ENCODE results near the gene IQCE. TPM values are rescaled to one million over a fixed set of nuclear protein-coding genes. Genes with fewer than 3 reads are reported as not detected.

Gene IQCE
- total RNA-seq (2014; rRNA removed; shearing (Covaris generic)): 22.3 and 26.2 TPM in 2 replicates
- polyA plus RNA-seq (2015; cell fraction: cytosol; rRNA removed): 24.4 and 34.3 TPM in 2 replicates
- 33.8 and 55.8 TPM in 2 replicates for polyA plus RNA-seq (2015; cell fraction: nucleus; rRNA removed)

DNA sequence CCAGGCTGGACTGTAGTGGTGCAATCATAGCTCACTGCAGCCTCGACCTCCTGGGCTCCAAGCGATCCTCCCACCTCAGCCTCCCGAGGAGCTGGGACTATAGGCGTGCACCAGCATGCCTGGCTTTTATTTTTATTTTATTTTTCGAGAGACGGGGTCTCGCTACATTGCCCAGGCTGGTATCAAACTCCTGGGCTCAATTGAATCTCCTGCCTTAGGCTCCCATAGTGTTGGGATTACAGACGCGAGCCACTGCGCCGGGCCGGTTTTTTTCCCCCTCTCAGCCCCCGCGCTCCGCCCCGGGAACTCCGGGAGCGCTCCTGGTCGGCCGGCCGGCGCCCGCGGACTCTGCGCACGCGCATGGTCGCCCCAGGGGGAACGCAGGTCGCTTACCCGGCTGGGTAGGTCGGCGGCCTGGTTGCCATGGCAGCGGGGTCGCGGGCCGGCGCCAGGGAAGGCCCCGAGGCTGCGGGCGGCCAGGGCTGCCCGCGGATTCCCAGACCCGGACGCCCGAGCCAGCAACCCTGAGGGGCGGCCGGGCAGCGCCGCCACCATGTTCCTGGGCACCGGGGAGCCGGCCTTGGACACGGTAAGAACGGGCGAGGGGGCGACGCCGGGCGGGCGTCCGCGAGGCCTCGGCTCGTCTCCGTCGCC lies at the start of gene IQCE:
Gene IQCE (plus strand): TSS at position 351 of the 654 bp plus-strand sequence. CDS start 203 bp downstream, at position 554.
- in situ Hi-C loops (cut with HindIII; ENCODE audit: low pct_unique_long_range_greater_than_20kb, low sequenced_read_pairs): no loop called here
- peak; percentile 93 for DNase-seq (ENCODE audit: low read depth, low spot score)

DNA sequence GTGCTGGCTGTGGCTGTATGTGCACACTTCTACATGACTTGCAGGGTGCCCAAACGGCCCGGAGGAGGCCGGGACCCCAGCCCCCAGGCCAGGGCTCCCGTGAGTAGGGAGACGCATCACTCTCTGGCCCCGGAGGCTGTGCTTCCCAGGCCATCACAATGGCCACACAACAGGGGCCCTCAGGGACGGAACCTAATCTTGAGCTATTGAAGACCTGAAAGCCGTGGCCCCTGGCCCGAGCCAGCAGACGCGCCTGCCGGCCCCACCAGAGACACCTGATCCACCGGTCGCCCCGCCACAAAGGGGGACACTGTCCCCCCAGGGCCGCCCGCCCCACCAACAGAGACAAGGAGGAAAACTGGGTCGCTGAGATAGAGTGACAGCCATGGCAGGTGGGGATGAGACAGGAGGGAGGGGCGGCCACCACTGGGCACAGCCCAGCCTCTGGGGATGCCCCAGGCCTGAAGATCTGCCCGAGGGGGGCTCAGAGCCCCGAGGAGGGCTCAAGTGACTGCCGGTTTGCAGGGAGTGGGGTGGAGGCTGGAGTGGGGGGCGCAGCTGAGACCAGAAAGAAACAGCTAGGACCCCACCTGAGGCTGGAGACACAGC lies 49.4 kb upstream of the IQCE start:
- DNase-seq (ENCODE audit: low read depth, low spot score): no peak
- in situ Hi-C loops (cut with HindIII; ENCODE audit: low pct_unique_long_range_greater_than_20kb, low sequenced_read_pairs): no loop called here

DNA sequence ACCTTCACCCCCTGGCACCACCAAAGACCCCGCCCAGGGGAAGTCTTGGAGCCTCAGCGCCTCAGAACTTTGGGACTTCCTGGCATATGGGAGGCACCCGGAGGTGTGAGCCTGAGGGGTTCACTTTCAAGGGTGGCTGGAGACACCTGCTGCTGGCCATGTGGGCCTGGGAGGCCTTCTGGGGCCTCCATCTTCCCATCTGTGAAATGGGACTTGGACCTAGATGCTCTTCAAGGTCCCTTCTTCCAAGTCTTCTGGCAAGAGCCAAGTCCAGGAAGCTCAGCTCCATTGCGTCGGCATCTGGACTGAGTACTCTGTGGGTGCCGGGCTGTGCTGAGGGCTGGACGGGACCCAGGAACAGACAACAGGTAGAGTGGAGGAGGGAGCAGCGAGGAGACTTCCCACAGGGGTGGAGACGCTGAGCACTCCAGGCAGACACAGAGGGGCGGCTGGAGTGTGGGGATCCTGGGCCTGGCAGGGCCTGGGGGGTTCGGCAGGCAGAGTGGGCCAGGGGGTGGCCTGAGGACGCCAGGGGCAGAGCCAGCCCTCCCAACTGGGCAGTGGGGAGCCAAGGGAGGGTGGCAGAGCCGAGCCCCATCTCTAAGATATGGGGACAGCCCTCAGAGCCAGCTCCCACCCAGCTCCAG lies 48.5 kb upstream of the IQCE start:
- in situ Hi-C loops (cut with HindIII; ENCODE audit: low pct_unique_long_range_greater_than_20kb, low sequenced_read_pairs): no loop called here
- no peak for DNase-seq (ENCODE audit: low read depth, low spot score)

GRCh38 chr7:2510909-2511768 lies 47.6 kb upstream of the IQCE start:
- in situ Hi-C loops (cut with HindIII; ENCODE audit: low pct_unique_long_range_greater_than_20kb, low sequenced_read_pairs): no loop called here
- DNase-seq (ENCODE audit: low read depth, low spot score): no peak

DNA sequence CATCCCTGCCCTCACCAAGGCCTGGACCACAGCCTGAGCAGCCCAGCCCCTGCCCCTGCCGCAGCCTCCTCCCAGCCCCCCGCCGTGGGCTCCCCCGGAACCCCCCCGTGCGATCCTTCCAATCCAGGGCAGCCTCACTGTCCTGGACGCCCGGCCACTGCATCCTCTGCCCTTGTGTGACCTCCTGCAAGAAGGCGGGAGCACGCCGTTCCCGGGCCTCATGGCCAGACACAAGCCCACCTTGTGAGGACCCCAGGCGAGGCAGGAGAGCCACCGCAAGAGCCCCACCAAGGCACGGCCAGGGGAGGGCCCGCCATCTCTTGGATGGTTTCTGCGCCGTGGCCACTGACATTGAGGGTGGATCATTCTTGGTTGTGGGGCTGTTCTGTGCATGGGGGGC lies 47.0 kb upstream of the IQCE start:
- in situ Hi-C loops (cut with HindIII; ENCODE audit: low pct_unique_long_range_greater_than_20kb, low sequenced_read_pairs): no loop called here
- no peak for DNase-seq (ENCODE audit: low read depth, low spot score)

DNA sequence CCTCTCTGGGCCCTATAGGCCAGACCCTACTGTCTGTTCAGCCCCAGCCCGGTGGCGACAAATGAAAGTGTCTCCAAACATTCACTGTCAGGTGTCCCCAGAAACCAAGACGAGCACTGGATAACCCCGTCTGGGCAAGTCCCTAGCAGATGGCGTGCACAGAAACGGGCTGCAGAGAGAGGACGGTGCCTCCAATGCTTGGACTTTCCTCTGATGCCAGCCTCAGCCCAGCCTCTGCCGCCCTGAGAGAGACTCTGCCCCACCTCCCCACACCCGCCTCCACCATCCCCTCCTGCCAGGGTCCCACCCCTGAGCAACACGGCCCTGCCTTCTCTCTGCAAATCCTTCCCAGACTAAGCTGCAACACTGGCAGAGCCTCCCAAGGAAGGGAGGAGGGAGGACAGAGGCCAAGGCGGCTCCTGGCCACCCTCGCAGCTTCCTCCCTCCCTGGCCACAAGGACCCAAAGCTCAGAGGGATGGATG lies 46.6 kb upstream of the IQCE start:
- in situ Hi-C loops (cut with HindIII; ENCODE audit: low pct_unique_long_range_greater_than_20kb, low sequenced_read_pairs): no loop called here
- DNase-seq (ENCODE audit: low read depth, low spot score): no peak

DNA sequence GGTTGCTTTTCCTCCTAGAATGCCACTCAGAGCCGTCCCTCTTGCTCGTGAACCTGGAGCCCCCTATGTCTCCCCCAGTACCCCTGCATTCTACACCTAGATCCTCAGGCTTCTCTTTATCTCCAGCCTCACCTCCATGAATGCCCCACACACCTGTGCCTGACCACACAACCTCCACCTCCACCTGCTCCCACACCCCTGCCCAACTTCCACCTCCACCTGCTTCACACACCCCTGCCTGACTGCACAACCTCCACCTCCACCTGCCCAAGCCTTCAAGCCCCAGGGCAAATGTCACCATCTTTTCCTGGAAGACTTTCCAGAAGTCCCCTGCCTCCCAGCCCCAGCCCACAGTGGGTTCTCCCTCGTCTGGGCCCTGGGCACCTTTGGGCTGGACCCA lies 46.1 kb upstream of the IQCE start:
- DNase-seq (ENCODE audit: low read depth, low spot score): no peak

DNA sequence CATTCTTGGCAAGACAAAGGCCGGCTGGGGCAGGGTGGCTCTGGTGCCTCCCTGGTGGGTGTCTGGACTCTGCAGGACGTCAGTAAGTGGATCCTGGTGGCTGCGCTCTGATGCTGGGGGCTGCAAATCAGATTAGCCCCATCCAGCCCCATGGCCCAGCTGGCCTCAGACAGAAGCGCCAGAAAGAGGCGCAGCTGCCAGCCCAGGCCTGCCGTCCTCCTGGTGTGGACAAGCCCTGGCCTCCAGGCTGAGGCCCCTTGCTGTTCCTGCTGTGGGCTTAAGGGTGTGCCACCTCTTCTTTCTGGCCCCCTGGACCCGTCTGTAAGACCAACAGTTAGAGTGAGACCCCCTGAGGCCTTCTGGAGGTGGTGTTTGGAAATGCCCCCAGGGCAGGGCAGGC lies 45.1 kb upstream of the IQCE start:
- in situ Hi-C loops (cut with HindIII; ENCODE audit: low pct_unique_long_range_greater_than_20kb, low sequenced_read_pairs): no loop called here
- DNase-seq (ENCODE audit: low read depth, low spot score): no peak

More for the DNA sequence above, 46.1 kb upstream of the IQCE start:
- in situ Hi-C loops (cut with HindIII; ENCODE audit: low pct_unique_long_range_greater_than_20kb, low sequenced_read_pairs): no loop called here

- DNase-seq (ENCODE audit: low read depth, low spot score): no peak
- in situ Hi-C loops (cut with HindIII; ENCODE audit: low pct_unique_long_range_greater_than_20kb, low sequenced_read_pairs): no loop called here
These were observed 44.0 kb upstream of the IQCE start for GRCh38 chr7:2514473-2515423.

DNA sequence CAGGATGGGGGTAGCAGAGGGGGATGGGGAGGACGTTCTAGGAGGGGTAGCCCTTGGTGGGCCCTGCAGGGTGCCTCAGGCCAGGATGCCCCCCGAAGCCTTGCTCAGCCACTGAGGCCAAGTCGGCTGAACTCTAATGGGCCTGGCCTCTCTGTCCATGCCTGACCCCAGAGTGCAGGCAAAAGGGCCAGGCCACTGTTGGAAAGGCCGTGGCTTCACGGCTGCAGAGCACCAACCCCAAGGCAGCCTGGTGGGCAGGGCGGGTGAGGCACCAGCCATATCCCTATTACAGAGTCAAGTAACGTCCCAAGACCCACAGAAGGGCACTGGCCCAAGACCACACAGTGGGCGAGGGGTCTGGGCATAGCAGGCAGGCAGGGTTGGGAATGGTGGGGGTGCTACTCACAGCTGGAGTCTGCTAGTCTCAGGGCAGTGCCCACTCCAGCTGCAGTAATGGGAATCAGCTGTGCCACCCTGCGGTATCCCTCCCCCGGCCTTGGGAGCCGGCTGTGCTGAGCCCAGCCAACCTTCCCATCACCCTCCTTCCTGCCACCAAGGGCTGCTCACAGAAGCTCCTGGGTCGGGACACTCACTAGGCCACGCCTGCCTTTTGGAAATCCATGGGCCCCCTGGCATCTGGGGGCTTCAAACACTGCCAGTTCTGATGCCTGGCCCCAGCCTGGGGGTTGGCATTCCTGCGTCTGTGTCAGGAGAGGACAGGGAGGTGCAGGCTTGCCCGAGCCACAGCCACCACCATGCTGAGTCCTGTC lies 43.2 kb upstream of the IQCE start:
- in situ Hi-C loops (cut with HindIII; ENCODE audit: low pct_unique_long_range_greater_than_20kb, low sequenced_read_pairs): no loop called here
- DNase-seq (ENCODE audit: low read depth, low spot score): no peak

GRCh38 chr7:2516194-2516555 lies 42.6 kb upstream of the IQCE start:
- in situ Hi-C loops (cut with HindIII; ENCODE audit: low pct_unique_long_range_greater_than_20kb, low sequenced_read_pairs): no loop called here
- no peak for DNase-seq (ENCODE audit: low read depth, low spot score)

DNA sequence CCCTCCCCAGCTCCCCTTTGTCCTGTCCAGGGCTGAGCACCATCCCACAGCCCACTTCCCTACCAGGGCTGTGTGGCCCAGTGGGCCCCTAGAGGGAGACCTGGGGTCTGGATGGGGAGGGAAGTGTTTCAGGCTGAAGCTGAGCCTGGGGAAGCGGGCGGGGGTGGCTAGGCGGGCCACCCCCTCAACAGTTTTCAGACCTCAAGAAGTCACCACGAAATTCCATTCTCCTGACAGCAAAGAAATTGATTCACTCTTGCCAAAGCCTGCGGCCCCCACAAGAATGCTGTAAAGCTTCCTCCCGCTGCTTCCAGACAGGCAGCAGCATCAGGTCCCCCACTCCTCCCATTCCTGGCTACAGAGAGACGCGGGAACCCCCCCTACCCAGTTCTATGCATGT lies 41.8 kb upstream of the IQCE start:
- no peak for DNase-seq (ENCODE audit: low read depth, low spot score)
- in situ Hi-C loops (cut with HindIII; ENCODE audit: low pct_unique_long_range_greater_than_20kb, low sequenced_read_pairs): no loop called here

DNA sequence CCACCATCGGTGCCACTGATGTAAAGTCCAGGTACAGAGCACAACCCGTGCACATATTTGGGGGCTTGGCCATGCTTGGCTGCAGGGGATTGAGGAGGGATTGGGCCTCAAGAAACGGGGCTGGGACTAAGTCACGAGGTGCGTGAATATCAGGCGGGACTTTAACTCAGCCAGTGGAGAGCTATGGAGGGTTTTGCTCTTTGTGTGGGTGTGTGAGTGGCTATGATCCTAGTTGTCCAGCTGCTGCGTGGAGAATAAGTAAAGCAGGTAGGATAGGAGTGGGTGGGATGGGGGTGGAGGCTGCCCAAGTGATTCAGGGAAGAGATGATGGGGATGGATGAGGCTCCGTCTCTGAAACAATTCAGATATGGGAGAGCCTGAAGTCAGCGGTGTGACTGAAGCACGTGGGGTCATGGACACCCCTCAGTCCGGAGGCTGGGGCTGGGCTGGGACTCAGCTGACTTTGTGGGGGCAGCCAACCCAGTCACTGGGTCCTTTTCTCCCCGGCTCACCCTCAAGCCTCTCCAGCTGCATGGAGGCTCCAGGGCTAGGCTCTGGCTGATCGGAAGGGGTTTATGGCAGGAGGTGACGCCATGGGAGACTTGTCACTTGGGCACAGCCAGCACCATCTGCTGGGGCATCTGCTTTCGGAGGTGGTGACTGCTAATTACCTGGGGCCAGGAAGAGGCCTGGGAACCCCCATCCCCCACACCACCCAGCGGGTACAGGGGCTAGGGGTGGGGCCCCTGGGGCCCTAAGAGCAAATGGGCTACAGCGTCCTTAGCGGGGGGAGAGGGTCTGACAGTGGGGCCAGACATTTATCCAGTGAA lies 40.9 kb upstream of the IQCE start:
- in situ Hi-C loops (cut with HindIII; ENCODE audit: low pct_unique_long_range_greater_than_20kb, low sequenced_read_pairs): no loop called here
- DNase-seq (ENCODE audit: low read depth, low spot score): no peak

GRCh38 chr7:2518737-2519118 lies 40.1 kb upstream of the IQCE start:
- in situ Hi-C loops (cut with HindIII; ENCODE audit: low pct_unique_long_range_greater_than_20kb, low sequenced_read_pairs): no loop called here

GRCh38 chr7:2519119-2519930 lies 39.5 kb upstream of the IQCE start, which contains the start of gene LFNG:
Gene LFNG (plus strand): TSS chr7:2519774. CDS start chr7:2519862, 88 bp downstream.
- peak; percentile 91 for DNase-seq (ENCODE audit: low read depth, low spot score)
- in situ Hi-C loops (cut with HindIII; ENCODE audit: low pct_unique_long_range_greater_than_20kb, low sequenced_read_pairs): no loop called here

More at GRCh38 chr7:2518737-2519118, 40.1 kb upstream of the IQCE start:
- DNase-seq (ENCODE audit: low read depth, low spot score): no peak

Measured in SK-MEL-5 (cell line).